Fibroblast of lung (primary cell): ENCODE results near the gene SLC27A1.

ENCODE experiments used
- CTCF ChIP-seq, 2 donors: IDR thresholded peaks in 1 of 2; conservative IDR thresholded peaks in 1 of 2; 1 replicate in 1 of 2; 2 replicates in 1 of 2; pipeline ENCODE4 v1.5.1; 2011 to 2012; ENCODE audit warnings: low read length in 2 of 2, control low read depth in 1 of 2, inconsistent platforms in 1 of 2, low read depth in 1 of 2, mild to moderate bottlenecking in 1 of 2
- EZH2 ChIP-seq: IDR thresholded peaks from 2 replicates; pipeline ENCODE4 v1.5.1; 2012; ENCODE audit warnings: low read length, control low read depth, mild to moderate bottlenecking; ENCODE audit errors: missing control alignments

- no peak for TF ChIP-seq CTCF (conservative IDR thresholded peaks at IDR 0.05 in 1 of 2, IDR thresholded peaks at IDR 0.05 in 1 of 2; ENCODE audit: low read depth in 1 of 2, low read length in 2 of 2)
- TF ChIP-seq EZH2: no peak
Measured at GRCh38 chr19:17528610-17529009, 58.3 kb downstream of the SLC27A1 start.
